Measurements from ENCODE around the gene ALS2. TPM values are rescaled to one million over a fixed set of nuclear protein-coding genes. Genes with fewer than 3 reads are reported as not detected.

Gene ALS2
- 16.0 and 26.3 TPM in 2 replicates for total RNA-seq

DNA sequence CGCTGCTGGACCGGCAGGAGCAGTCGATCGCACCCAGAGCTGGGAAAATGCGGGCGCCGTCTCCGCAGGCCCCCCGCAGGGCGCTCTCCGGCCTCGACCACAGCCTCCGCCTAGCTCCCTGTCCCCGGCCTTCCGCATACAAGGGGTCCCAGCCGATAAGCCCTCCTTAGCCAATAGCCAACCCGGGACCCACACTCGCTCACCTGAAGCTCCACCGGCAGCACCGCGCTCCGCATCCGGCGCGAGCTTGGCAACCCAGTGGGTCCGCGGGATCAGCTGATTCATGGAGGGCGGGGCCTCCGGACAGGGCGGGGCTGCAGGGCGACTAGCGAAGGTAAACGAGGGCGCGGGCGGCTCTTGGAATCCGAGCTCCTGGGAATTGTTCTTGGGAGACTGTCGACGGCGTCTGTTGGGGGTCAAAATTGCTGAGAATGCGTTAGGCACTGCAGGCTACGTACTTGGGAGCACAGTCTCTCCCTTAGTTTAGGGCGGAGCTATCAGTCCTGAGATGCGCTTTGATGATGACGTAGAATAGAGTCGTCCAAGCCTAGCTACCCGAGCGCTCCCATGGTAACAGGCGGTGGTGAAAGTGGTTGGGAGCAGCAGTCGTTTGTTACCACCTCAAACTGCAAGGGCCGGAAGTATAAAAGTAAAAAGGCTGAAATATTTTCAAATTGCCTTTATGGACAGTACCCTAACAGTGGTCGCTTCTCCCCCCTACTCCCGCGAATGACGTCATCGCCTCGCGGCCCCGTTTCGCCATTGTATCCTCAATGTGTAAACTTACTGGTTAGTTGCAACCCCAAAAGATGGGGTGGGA lies at the start of gene ALS2:
ALS2 (minus strand) TSS at position 260 of the 820 bp plus-strand sequence. CDS start 12,048 bp downstream, outside the sequence.

DNA sequence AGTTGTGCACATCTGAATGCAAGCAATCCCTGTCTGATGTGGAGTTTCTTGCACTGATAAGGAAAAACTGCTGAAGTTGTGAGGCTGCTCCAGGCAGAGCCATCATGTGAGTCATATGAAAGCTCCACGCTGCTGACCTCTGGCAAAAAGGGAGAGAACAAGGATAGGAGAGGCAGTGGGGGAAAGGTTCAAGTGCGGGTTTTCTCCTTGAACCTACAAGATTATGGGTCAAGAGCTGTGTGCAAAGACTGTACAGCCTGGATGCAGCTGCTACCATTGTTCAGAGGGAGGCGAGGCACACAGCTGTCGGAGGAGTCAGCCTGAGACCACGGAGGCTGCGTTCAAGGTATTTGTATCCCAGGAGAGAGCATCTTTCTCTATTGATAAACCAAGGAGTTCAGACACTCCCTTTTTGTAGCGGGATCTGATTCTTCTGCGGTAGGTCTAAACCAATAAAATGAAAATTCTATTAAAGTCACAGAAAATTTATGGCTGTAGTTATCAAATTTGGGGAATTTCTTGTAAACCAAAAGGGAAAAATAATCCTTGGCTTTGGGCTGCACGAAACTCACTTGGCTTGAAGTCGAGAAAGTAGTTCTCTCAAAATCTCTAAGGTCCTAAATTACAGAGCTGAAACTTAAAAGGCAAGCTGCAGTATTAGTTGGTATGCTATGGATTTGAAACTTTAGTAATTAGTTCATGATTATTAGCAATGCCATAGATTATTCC lies 25.9 kb upstream of the ALS2 start, which contains the start of gene CDK15:
CDK15 (plus strand) TSS at position 96 of the 729 bp plus-strand sequence; CDS start at position 224, 128 bp downstream.

DNA sequence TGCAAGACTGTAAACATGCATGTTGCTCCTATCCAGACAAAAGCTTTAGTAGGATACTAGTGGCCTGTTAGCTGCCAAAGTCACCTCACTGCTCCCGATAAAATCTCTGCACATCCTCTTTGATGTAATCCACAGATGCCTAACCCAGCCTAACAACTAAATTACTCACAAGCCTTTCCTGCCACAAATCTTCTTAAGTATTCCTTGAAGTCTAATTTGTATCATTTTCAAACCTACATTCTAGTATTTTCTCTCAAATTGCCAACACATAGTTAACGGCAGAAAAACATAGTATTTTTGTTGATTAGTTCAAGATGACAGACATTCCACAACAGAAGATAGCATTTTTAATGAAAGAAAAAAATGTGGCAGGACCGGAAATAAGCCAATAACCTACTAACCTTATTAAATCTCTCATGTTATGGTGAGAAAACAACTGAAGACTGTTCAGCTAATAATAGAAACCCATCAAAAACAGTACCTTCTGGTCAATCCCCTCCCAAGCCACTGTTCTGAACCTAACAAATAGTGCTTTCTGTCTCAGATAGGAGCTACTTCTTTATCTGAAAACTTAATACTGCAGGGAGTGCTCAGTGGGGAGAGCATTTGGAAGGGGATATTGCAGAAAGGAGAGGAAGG lies 82.0 kb downstream of the ALS2 start, which contains the start of gene MPP4:
MPP4 (minus strand) TSS at position 57 of the 639 bp plus-strand sequence. CDS start 4,690 bp downstream, outside the sequence.

Other genes starting within 250 kb of the ALS2 start
- 24.5 and 26.7 TPM in 2 replicates for gene TMEM237, start 137.4 kb downstream of the ALS2 start, total RNA-seq
- gene MPP4, start 82.3 kb downstream of the ALS2 start, total RNA-seq, result not detected in 2 replicates
- 0.24 TPM in 1 of 2 replicates, not detected in the other for gene CDK15, start 25.6 kb upstream of the ALS2 start, total RNA-seq